ENCODE measurements around the gene ZNF462. TPM values are rescaled to one million over a fixed set of nuclear protein-coding genes. Genes with fewer than 3 reads are reported as not detected.

ZNF462 gene
- total RNA-seq, 1 experiment from 2014 or later: 121 TPM

GRCh38 chr9:107033966-107034365 lies 171.0 kb downstream of the ZNF462 start (continued):
- TF ChIP-seq, protein P1, sequence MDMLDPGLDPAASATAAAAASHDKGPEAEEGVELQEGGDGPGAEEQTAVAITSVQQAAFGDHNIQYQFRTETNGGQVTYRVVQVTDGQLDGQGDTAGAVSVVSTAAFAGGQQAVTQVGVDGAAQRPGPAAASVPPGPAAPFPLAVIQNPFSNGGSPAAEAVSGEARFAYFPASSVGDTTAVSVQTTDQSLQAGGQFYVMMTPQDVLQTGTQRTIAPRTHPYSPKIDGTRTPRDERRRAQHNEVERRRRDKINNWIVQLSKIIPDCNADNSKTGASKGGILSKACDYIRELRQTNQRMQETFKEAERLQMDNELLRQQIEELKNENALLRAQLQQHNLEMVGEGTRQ (CRISPR knock-in tag; IDR thresholded peaks at IDR 0.05): no peak
- TF ChIP-seq ATF3 (CRISPR knock-in tag; conservative IDR thresholded peaks at IDR 0.05) (no peak), ZNF416 (CRISPR knock-in tag; IDR thresholded peaks at IDR 0.05) (no peak), ZNF423 (CRISPR knock-in tag; IDR thresholded peaks at IDR 0.05) (no peak), ESRRA (CRISPR knock-in tag; IDR thresholded peaks at IDR 0.05; ENCODE audit: borderline replicate concordance) (no peak)
- TF ChIP-seq, protein P2, sequence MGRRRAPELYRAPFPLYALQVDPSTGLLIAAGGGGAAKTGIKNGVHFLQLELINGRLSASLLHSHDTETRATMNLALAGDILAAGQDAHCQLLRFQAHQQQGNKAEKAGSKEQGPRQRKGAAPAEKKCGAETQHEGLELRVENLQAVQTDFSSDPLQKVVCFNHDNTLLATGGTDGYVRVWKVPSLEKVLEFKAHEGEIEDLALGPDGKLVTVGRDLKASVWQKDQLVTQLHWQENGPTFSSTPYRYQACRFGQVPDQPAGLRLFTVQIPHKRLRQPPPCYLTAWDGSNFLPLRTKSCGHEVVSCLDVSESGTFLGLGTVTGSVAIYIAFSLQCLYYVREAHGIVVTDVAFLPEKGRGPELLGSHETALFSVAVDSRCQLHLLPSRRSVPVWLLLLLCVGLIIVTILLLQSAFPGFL (CRISPR knock-in tag; IDR thresholded peaks at IDR 0.05; ENCODE audit: borderline replicate concordance): no peak
- TF ChIP-seq, protein P3, sequence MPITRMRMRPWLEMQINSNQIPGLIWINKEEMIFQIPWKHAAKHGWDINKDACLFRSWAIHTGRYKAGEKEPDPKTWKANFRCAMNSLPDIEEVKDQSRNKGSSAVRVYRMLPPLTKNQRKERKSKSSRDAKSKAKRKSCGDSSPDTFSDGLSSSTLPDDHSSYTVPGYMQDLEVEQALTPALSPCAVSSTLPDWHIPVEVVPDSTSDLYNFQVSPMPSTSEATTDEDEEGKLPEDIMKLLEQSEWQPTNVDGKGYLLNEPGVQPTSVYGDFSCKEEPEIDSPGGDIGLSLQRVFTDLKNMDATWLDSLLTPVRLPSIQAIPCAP (CRISPR knock-in tag; IDR thresholded peaks at IDR 0.05): no peak

GRCh38 chr9:107034831-107035230 lies 171.9 kb downstream of the ZNF462 start:
- H3K27ac Mint-ChIP-seq: no peak overlapping the region
- TF ChIP-seq, protein P3 (CRISPR knock-in tag; IDR thresholded peaks at IDR 0.05): no peak
- TF ChIP-seq, protein P4, sequence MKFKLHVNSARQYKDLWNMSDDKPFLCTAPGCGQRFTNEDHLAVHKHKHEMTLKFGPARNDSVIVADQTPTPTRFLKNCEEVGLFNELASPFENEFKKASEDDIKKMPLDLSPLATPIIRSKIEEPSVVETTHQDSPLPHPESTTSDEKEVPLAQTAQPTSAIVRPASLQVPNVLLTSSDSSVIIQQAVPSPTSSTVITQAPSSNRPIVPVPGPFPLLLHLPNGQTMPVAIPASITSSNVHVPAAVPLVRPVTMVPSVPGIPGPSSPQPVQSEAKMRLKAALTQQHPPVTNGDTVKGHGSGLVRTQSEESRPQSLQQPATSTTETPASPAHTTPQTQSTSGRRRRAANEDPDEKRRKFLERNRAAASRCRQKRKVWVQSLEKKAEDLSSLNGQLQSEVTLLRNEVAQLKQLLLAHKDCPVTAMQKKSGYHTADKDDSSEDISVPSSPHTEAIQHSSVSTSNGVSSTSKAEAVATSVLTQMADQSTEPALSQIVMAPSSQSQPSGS (CRISPR knock-in tag; IDR thresholded peaks at IDR 0.05; ENCODE audit: borderline replicate concordance, low read depth): no peak
- no peak for TF ChIP-seq ZNF121 (CRISPR knock-in tag; IDR thresholded peaks at IDR 0.05)
- TF ChIP-seq, protein P5, sequence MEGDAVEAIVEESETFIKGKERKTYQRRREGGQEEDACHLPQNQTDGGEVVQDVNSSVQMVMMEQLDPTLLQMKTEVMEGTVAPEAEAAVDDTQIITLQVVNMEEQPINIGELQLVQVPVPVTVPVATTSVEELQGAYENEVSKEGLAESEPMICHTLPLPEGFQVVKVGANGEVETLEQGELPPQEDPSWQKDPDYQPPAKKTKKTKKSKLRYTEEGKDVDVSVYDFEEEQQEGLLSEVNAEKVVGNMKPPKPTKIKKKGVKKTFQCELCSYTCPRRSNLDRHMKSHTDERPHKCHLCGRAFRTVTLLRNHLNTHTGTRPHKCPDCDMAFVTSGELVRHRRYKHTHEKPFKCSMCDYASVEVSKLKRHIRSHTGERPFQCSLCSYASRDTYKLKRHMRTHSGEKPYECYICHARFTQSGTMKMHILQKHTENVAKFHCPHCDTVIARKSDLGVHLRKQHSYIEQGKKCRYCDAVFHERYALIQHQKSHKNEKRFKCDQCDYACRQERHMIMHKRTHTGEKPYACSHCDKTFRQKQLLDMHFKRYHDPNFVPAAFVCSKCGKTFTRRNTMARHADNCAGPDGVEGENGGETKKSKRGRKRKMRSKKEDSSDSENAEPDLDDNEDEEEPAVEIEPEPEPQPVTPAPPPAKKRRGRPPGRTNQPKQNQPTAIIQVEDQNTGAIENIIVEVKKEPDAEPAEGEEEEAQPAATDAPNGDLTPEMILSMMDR (IDR thresholded peaks at IDR 0.05): no peak
- TF ChIP-seq, protein P6, sequence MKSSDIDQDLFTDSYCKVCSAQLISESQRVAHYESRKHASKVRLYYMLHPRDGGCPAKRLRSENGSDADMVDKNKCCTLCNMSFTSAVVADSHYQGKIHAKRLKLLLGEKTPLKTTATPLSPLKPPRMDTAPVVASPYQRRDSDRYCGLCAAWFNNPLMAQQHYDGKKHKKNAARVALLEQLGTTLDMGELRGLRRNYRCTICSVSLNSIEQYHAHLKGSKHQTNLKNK (CRISPR knock-in tag; IDR thresholded peaks at IDR 0.05): no peak
- TF ChIP-seq, protein P7, sequence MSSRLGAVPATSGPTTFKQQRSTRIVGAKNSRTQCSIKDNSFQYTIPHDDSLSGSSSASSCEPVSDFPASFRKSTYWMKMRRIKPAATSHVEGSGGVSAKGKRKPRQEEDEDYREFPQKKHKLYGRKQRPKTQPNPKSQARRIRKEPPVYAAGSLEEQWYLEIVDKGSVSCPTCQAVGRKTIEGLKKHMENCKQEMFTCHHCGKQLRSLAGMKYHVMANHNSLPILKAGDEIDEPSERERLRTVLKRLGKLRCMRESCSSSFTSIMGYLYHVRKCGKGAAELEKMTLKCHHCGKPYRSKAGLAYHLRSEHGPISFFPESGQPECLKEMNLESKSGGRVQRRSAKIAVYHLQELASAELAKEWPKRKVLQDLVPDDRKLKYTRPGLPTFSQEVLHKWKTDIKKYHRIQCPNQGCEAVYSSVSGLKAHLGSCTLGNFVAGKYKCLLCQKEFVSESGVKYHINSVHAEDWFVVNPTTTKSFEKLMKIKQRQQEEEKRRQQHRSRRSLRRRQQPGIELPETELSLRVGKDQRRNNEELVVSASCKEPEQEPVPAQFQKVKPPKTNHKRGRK (CRISPR knock-in tag; IDR thresholded peaks at IDR 0.05; ENCODE audit: borderline replicate concordance): no peak
- no peak for TF ChIP-seq ZSCAN18 (CRISPR knock-in tag; IDR thresholded peaks at IDR 0.05)
- TF ChIP-seq TEAD1 (CRISPR knock-in tag; IDR thresholded peaks at IDR 0.05): no peak
- TF ChIP-seq ZNF263 (CRISPR knock-in tag; IDR thresholded peaks at IDR 0.05; ENCODE audit: low read depth): no peak
- TF ChIP-seq SMAD3 (CRISPR knock-in tag; IDR thresholded peaks at IDR 0.05; ENCODE audit: borderline replicate concordance): no peak
- TF ChIP-seq, protein P8, sequence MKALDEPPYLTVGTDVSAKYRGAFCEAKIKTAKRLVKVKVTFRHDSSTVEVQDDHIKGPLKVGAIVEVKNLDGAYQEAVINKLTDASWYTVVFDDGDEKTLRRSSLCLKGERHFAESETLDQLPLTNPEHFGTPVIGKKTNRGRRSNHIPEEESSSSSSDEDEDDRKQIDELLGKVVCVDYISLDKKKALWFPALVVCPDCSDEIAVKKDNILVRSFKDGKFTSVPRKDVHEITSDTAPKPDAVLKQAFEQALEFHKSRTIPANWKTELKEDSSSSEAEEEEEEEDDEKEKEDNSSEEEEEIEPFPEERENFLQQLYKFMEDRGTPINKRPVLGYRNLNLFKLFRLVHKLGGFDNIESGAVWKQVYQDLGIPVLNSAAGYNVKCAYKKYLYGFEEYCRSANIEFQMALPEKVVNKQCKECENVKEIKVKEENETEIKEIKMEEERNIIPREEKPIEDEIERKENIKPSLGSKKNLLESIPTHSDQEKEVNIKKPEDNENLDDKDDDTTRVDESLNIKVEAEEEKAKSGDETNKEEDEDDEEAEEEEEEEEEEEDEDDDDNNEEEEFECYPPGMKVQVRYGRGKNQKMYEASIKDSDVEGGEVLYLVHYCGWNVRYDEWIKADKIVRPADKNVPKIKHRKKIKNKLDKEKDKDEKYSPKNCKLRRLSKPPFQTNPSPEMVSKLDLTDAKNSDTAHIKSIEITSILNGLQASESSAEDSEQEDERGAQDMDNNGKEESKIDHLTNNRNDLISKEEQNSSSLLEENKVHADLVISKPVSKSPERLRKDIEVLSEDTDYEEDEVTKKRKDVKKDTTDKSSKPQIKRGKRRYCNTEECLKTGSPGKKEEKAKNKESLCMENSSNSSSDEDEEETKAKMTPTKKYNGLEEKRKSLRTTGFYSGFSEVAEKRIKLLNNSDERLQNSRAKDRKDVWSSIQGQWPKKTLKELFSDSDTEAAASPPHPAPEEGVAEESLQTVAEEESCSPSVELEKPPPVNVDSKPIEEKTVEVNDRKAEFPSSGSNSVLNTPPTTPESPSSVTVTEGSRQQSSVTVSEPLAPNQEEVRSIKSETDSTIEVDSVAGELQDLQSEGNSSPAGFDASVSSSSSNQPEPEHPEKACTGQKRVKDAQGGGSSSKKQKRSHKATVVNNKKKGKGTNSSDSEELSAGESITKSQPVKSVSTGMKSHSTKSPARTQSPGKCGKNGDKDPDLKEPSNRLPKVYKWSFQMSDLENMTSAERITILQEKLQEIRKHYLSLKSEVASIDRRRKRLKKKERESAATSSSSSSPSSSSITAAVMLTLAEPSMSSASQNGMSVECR (CRISPR knock-in tag; IDR thresholded peaks at IDR 0.05; ENCODE audit: borderline replicate concordance): no peak
- TF ChIP-seq ZNF232 (CRISPR knock-in tag; IDR thresholded peaks at IDR 0.05): no peak
- no peak for TF ChIP-seq SP1 (CRISPR knock-in tag; conservative IDR thresholded peaks at IDR 0.05)
- no peak for TF ChIP-seq NR3C1 (CRISPR knock-in tag; conservative IDR thresholded peaks at IDR 0.05; ENCODE audit: low read depth)
- POLR2A ChIA-PET: no interaction called here
- CTCF ChIA-PET: no interaction called here
- peaks cover 3% of the 10 kb centered on the region; the same call in 1 of the 2 replicates for H3K36me3 Mint-ChIP-seq
- ATAC-seq (no peak), DNase-seq (ENCODE audit: low spot score) (no peak)
- H3K4me3 Mint-ChIP-seq: no peak overlapping the region
- H3K27me3 Mint-ChIP-seq (ENCODE audit: low read depth): peaks cover 6% of the 10 kb centered on the region
- no peaks in the 10 kb centered on the region; the same call in 1 of the 2 replicates for H3K4me1 Mint-ChIP-seq
- H3K9me3 Mint-ChIP-seq: peaks cover 12% of the 10 kb centered on the region
